CD4-positive, alpha-beta T cell treated with Interleukin-21 for 1 hour (primary cell): ENCODE results near the gene GAGE13.
"Not testable (repeated sequence)": the region's sequence is repeated elsewhere in the genome, so short reads cannot be mapped to it uniquely, and the experiment has no call there.

Source experiments
- DNase-seq: peaks from one replicate; pipeline ENCODE4 v3.0.0-alpha.2; 2020

GAGE13 gene, protein sequence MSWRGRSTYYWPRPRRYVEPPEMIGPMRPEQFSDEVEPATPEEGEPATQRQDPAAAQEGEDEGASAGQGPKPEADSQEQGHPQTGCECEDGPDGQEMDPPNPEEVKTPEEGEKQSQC

DNA sequence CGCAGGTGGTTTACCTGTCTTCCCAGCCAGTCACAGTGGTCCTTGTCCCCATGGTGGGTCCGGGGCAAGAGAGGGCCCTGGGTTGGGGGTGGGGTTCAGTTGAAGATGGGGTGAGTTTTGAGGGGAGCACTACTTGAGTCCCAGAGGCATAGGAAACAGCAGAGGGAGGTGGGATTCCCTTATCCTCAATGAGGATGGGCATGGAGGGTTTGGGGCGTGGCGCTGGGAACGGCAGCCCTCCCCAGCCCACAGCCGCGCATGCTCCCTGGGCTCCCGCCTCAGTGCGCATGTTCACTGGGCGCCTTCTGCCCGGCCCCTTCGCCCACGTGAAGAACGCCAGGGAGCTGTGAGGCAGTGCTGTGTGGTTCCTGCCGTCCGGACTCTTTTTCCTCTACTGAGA lies at the start of gene GAGE13:
Gene GAGE13 (plus strand): TSS at position 301 of the 400 bp plus-strand sequence. CDS start 1,156 bp downstream, outside the sequence.
- DNase-seq: not testable (repeated sequence)

DNA sequence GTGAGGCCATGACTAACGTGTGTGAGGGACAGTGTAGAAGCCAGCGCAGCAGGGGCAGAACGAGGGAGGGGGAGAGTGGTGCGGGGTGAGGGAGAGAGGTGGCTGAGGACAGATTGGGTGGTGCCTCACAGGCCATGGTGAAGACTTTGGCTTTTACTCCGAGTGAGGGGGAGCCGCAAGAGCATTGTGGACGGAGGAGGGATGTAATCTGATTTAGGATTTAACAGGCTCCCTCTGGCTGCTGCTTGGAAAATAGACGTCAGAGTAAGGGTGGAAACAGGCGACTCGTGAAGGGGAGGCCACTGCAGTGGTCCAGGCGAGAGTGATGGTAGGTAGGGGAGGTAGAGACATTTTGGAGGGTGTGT lies 48.8 kb upstream of the GAGE13 start:
- no peak for DNase-seq

DNA sequence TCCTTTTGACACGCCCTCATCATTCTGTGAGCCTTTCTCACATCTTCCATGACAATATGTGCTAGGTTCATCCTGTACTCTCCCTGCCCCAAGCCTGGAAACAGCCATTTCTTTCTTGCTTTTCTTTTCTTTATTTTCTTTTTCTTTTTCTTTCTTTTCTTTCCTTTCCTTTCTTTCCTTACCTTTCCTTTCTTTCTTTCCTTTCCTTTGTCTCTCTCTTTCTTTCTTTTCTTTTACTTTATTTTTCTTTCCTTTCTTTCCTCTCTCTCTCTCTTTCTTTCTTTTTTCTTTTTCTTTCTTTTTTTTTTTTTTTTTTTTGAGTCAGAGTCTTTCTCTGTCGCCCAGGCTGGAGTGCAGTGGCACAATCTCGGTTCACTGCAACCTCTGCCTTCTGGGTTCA lies 47.2 kb upstream of the GAGE13 start:
- no peak for DNase-seq

DNA sequence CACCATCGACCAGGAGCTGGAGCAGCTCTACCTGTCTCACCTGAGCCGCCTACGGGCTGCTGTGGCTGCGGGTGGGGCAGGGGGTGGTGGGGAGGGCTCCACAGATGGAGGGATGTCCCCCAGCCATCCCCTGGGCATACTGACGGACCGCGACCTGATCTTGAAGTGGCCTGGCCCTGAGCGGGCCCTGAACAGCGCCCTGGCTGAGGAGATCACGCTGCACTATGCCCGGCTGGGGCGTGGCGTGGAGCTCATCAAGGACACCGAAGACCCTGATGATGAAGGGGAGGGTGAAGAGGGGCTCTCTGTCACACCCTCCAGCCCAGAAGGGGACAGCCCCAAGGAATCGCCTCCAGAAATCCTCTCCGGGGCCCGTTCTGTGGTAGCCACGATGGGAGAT lies 45.2 kb upstream of the GAGE13 start:
- DNase-seq: no peak

DNA sequence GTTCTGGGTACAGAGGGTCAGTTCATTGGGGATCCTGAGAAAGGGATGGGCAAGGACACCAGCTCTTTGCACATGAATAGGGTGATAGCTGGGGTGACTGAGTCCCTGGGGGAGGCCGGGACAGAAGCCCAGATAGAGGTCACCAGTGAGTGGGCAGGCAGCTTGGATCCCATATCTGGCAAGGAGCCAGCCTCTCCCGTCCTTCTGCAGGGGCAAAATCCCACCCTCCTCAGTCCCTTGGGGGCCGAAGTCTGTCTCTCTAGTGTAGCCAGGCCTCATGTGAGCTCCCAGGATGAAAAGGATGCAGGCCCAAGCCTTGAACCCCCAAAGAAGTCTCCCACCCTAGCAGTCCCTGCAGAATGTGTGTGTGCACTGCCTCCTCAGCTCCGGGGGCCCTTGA lies 44.8 kb upstream of the GAGE13 start:
- DNase-seq: no peak

DNA sequence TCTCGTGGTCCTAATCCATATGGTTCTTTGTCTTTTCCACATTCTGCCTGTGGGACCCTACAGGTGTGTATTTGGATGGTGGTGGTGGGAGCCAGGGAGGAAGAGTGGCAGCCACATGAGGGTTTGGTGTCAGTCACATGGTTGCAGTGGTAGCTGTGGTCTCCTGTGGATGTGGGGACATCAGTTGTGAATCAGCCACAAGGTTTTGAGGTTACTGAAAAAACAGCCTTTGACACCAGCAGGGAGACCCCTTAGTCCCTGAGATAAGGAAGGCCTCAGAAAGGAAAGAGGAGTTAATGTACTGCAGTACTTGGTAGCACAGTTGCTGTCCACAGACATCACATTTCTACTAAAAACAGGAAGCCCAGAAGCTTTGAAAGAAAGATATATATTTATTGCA lies 43.7 kb upstream of the GAGE13 start:
- DNase-seq: no peak

DNA sequence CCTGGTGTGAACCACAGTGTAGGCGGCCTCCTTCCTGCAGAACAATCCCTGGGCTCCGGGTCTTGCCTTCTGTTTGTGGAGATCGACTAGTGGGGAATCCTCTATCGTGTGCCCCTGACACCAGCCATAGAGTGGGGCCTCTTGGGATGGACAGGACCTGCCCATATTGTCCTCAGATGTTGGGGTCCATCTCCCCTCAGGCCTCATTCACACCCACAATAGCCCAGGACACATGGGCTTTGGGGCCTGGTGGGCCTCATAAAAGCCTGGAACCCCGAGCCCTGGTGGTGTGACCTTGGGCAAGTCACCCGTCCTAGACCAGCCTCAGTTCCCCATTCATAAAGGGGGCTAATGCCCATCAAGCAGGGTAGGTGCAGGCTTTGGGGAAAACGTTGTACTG lies 41.2 kb upstream of the GAGE13 start:
- no peak for DNase-seq

DNA sequence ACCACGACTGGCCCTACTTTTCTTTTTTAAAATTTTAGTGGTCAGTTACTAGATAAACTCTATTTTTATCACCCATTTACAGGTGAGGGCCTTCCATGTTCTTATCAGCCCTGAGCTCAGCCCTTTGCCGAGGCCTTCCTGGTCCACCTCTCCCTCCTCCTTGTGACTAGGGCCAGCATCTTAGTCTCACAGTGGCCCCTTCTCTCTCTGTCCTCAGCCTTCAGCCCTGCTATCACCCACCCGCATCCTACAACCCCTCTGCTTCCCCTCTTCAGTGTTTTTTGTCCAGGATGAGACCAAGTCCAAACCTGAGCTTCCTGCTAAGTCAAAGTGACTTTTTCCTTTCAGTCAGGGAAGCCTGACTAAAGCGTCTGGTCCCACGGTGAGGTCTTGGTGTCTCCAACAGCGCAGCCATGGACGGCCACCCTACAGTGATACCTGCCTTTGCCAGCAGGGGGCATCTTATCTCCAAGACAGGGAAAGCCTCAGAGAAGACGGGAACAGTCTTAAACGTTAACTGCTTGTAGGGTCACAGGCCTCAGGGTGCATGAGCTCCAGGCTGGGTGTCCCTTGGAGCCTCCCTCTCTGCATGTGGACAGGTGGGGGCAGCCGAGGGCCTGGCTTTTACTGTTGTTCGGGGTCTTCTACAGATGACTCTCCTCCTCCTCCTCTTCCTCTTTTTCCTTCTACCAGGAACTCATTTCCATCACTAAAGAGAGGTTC lies 39.6 kb upstream of the GAGE13 start:
- DNase-seq: peak; percentile 70

DNA sequence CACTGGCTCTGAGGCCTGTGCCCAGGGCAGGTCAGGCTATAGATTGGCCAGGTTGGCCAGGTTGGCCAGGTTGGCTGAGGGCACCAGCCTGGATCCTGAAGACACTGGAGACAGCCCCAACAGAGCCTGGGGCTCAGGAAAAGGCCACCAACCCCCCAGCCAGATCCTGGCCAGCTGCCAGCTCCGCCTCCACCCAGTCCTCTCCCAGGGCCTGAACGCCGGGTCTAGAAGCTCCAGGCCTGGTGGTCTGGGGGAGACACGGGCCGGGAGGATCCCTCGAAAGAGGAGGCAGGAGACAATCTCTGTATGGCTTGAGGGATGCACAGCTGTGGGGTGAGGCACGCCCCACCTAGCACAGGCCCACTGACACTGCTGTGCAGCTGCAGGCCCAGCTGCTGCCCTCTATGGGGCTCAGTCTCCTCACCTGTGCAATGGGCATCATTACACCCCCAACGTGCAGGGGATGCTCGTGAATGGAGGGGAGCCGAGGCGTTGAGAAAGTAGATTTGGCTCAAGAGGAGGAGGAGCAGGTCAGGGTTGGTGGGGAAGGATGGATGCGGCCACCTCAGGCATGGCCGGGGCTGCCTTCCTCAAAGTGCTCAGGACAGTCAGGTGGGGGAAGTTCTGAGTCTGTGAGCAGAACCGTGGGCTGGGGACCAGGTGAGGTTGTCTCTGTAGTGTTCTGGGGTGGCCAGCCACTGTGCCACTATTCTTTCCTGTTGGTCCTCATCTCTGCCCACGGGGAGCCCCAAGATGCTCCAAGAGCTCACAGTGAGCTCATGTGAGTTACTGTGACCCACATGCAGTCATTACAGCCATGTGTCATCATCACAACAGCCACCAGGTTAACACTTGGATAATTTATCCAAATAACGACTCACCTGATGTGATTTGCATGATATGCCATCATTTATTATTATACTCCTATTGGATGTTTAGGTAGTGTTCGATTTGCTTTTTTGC lies 38.7 kb upstream of the GAGE13 start:
- no peak for DNase-seq

DNA sequence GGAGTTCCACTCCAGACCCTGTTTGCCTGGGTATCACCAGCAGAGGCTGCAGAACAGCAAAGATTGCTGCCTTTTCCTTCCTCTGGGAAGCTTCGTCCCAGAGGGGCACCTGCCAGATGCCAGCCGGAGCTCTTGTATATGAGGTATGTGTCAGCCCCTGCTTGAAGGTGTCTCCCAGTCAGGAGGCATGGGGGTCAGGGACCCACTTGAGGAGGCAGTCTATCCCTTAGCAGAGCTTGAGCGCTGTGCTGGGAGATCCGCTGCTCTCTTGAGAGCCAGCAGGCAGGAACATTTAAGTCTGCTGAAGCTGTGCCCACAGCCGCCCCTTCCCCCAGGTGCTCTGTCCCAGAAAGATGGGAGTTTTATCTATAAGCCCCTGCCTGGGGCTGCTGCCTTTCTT lies 32.1 kb upstream of the GAGE13 start:
- not testable (repeated sequence) for DNase-seq

DNA sequence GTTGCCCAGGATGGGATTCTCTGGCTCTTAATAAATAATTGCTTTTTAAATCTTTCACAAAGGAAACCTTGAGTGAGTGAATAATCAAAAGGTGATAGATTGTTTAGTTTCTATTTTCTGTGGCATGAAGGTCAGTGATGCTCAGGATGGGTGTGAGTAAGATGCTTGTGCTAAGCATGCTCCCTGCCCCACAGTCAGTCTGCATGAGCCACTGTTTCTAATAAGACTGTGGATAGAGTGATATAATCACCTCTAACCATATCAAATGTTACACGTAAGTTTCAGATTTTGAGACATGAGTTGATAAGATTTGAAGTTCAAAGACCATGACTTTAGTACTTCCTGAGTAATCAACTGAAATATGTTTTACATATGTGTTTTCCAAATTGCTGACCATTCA lies 30.7 kb upstream of the GAGE13 start:
- no peak for DNase-seq

DNA sequence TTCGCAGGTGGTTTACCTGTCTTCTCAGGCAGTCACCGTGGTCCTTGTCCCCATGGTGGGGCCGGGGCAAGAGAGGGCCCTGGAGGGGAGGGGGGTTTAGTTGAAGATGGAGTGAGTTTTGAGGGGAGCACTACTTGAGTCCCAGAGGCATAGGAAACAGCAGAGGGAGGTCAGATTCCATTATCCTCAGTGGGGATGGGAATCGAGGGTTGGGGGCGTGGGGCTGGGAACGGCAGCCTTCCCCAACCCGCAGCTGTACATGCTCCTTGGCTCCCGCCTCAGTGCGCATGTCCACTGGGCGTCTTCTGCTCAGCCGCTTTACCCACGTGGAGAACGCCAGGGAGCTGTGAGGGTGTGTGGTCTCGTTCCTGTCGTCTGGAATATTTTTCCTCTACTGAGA lies 28.0 kb upstream of the GAGE13 start, which contains the start of gene GAGE10:
Gene GAGE10 (plus strand): TSS at position 301 of the 400 bp plus-strand sequence. CDS start 1,214 bp downstream, outside the sequence.
- DNase-seq: no peak

DNA sequence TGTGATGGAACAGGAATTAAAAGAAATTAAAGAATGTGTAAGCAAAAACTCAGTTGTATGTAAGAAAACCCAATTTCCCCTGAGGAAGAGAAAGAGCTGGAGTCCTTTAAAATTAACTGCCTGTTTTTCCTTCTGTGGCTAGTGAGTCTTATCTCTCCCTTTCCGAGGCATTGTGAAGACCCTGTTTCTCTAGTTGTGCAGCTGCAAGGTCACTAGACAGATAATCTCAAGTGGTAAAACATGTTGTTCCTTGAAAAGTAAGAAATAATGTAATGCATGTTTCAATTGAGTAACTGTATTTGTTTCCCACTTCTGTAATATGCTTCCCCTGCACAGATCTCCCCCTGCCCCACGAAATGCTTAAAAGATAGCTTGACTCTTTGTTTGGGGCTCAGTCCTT lies 23.6 kb upstream of the GAGE13 start:
- not testable (repeated sequence) for DNase-seq

DNA sequence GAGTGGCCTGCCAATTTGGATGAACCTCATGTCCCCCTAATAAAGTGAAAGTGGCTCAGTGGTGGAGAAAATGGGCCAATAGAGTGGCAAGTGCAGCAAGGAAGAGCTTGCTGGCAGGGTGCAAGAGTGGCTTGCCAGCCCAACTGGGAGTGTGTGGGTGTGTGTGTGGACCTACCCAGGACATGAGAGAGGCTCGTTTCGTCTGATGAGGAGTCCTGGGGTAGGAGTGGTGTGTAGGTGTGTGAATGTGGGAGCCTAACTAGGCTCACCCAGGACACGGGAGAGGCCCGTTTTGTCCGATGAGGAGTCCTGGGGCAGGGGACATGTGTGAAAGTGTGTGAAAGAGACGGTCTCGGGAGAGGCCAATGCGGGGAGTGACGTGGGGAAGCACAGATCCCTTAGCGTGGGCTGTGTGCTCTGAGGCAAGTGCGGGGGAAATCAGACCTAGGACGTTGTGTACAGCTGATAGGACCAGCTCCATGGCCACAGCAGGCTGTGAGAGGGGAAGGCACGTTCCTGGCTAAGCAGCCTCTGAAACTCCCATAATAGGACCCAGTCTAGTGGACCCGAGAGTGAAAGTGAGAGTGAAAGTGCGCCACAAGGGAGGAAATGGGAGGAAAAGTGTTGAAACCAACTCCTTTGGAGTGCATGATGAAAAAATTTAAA lies 22.6 kb upstream of the GAGE13 start:
- peak; percentile 43 for DNase-seq

DNA sequence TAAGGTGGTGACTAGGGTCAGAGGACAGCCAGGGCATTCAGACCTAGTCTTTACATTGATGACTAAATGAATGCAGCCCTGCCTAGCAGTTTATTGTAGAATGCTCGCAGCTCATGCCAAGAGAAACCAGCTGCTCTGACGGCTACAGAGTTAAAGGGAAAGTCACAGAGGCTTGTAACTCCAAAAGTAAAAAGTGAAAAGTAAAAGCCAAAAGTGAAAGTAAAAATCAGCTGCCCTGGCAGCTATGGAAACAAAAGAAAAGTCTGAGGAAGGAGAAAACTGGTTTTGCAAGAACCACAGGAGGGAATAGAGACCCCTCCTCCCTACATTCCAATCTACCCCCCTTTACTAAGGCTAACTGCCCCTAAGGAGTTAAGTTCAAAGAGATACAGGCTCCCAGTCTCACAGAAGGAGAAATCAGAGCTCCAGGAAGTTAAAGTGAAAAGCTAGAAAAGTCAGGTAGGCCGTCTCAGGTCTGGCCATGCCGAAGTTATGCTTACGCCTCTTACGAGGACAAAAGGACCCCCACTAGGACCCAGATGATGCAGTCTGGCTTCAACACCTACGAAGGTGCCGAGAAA lies 21.9 kb upstream of the GAGE13 start:
- DNase-seq: peak; percentile 24

DNA sequence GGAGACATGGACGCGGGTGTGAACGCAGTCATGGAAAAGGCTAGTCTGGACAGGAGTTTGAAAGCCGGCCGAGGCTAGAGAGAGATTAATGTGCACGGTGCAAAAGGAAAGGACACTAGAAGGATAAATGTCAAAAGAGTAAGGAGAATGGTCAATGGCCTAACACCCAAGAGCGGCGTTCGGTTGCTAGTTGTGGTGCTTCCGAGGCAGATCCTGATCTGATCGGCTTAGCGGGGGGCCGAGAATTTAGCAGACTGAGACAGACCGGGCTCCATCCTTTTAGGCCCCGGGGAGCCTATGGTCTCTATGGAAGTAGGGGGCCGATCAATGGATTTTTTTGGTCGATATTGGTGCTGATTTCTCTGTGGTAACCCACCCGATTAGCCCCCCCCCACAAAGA lies 21.0 kb upstream of the GAGE13 start:
- no peak for DNase-seq

DNA sequence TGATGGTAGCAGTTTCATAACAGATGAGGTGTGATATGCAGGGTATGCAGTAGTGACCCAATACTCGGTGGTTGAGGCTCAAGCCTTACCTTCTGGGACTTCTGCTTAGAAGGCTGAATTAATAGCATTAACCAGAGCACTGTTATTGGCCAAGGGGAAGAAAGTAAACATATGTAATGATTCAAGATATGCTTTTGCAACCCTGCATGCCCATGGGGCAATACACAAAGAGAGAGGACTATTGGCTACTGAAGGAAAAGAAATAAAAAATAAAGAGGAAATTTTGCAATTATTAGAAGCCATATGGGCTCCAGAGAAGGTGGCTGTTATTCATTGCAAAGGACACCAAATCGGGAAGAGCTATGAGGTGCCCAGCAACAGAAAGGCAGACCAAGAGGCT lies 19.2 kb upstream of the GAGE13 start:
- no peak for DNase-seq

DNA sequence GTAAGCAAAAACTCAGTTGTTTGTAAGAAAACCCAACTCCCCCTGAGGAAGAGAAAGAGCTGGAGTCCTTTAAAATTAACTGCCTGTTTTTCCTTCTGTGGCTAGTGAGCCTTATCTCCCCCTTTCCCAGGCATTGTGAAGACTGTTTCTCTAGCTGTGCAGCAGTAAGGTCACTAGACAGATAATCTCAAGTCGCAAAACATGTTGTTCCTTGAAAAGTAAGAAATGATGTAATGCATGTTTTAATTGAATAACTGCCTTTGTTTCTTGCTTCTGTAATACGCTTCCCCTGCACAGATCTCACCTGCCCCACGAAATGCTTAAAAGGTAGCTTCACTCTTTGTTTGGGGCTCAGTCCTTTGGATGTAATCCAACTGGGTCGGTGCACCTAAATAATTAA lies 15.3 kb upstream of the GAGE13 start:
- DNase-seq: no peak

DNA sequence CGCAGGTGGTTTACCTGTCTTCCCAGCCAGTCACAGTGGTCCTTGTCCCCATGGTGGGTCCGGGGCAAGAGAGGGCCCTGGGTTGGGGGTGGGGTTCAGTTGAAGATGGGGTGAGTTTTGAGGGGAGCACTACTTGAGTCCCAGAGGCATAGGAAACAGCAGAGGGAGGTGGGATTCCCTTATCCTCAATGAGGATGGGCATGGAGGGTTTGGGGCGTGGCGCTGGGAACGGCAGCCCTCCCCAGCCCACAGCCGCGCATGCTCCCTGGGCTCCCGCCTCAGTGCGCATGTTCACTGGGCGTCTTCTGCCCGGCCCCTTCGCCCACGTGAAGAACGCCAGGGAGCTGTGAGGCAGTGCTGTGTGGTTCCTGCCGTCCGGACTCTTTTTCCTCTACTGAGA lies 9.6 kb upstream of the GAGE13 start, which contains the start of gene GAGE12J:
Gene GAGE12J (plus strand): TSS at position 301 of the 400 bp plus-strand sequence. CDS start 1,157 bp downstream, outside the sequence.
- not testable (repeated sequence) for DNase-seq

DNA sequence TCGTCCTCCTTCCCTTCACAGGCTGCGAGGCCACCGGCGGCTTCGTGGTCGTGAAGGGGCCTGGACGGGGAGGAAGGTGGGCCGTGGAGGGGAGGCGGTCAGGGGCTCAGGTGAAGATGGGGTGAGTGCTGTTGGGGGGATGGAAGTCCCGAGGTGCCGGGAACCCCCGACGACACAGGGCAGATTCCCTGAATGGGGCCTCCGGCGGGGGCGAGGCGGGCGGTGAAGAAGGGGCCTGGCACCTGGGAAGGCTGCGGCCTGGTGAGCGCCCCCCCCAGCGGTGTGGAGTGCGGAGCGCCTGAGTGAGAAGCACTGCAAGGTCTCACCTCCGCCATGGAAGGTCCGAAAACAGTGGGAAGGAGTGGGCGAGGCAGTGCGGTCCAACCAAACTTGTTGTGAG lies 9.1 kb upstream of the GAGE13 start:
- not testable (repeated sequence) for DNase-seq

DNA sequence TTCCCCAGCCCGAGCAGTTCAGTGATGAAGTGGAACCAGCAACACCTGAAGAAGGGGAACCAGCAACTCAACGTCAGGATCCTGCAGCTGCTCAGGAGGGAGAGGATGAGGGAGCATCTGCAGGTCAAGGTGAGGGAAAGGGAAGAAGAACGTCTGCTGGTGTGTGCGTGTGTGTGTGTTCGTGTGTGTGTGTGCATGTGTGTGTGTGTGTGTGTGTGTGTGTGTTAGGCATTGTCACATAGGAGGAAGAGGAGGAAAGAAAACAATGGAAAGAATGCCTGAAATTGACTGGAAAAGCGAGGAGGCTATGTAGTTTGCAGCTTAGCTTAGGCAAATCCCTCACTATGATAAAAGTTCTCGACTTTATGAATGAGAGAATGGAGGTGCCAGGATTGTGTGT lies 7.6 kb upstream of the GAGE13 start:
- DNase-seq: not testable (repeated sequence)

DNA sequence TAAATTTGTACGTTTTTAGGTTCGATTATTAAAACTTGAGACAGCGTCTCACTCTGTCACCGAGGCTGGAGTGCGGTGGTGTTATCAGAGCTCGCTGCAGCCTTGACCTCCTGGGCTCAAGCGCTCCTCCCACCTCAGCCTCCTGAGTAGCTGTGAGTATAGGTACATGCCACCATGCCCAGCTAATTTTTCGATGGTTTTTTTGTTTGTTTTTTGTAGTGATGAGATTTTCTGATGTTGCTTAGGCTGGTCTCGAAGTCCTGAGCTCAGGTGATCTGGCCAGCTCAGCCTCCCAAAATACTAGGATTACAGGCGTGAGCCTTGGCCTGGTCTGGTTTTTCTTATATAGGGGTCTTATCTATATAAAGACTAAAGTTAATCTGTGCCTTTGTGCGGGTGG lies 961 bp upstream of the GAGE13 start:
- not testable (repeated sequence) for DNase-seq

DNA sequence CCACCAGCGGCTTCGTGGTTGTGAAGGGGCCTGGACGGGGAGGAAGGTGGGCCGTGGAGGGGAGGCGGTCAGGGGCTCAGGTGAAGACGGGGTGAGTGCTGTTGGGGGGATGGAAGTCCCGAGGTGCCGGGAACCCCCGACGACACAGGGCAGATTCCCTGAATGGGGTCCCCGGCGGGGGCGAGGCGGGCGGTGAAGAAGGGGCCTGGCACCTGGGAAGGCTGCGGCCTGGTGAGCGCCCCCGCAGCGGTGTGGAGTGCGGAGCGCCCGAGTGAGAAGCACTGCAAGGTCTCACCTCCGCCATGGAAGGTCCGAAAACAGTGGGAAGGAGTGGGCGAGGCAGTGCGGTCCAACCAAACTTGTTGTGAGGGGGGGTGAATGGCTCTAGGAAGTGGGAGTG lies 459 bp downstream of the GAGE13 start:
- DNase-seq: not testable (repeated sequence)
